Esophagus squamous epithelium (tissue), 4 donors: ENCODE data around the gene PLA2G3.

Source experiments
- CTCF ChIP-seq, 6 experiments: fragments of 450-650 bp in 4 of 6; fragments of 200-600 bp in 2 of 6; sonication (generic) in 2 of 6; IDR thresholded peaks; one replicate each; pipeline ENCODE4 v1.5.1; 2016 to 2019; ENCODE audit warnings: antibody characterized with exemption in 6 of 6, mild to moderate bottlenecking in 4 of 6, moderate library complexity in 4 of 6
- POLR2A ChIP-seq, 4 donors: fragments of 450-650 bp; IDR thresholded peaks; one replicate each; pipeline ENCODE4 v1.6.1; 2017; ENCODE audit warnings: antibody characterized with exemption in 4 of 4, mild to moderate bottlenecking in 4 of 4, moderate library complexity in 3 of 4

DNA sequence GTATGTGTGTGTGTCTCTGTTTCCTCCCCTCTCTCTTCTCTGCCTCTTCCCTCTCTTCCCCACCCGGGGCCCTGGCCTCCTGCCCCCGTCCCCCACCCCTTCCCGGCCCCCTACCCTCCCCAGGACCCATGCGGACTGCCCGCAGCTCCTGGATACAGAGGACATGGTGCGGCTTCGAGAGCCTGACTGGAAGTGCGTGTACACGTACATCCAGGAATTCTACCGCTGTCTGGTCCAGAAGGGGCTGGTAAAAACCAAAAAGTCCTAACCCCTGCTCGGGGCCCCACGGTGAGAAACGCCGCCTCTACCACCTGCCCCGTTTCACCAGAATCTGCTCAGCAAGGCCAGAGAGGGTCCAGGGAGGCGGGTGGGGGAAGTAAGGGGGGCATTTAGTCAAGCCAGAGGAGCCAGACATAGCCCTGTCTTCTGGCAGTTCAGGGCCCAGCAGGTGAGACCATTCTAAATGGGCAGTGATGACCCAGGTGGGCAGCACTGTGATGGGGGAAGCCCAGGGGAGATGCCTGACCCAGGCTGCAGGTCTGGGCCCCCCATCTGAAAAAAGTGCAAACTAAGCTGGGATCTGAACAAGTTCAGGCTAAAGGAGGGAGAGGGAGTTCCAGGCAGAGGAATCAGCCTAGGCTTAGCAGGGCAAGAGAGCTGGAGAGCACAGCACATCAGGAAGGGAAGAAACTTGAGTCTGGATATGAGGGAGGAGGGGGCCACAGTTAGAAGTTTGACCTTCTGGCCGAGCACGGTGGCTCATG is 39.4 kb downstream of the PLA2G3 start:
- no peak for TF ChIP-seq CTCF (IDR thresholded peaks at IDR 0.05)
- TF ChIP-seq POLR2A (IDR thresholded peaks at IDR 0.05), result no peak
